ENCODE results near the gene ECHS1.

DNA sequence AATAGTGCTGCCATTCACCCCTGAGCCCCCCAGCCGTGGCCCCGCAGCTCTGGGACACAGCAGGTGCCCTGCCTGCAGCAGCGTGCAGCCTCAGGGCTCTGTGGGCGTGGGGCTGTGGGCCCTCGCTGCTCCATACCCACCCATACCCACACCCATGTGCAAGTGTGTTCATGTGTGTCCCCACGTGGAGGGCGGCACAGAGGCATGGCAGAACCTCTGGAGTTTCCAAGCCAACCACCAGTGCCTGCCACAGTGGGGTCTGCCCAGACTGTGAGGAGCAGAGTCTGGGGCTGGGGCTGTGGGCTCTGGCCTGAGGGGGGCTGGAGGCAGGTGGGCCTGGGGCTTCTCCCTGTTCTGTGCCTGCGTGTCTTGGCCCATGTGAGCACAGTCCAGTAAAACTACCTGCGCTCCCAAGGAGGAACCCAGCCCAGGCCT, 23.6 kb downstream of the ECHS1 start:
- TF ChIP-seq, protein P1, sequence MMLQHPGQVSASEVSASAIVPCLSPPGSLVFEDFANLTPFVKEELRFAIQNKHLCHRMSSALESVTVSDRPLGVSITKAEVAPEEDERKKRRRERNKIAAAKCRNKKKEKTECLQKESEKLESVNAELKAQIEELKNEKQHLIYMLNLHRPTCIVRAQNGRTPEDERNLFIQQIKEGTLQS (IDR thresholded peaks at IDR 0.05; ENCODE audit: insufficient read depth, low read depth, low read length) = no peak
- TF ChIP-seq, protein P2, sequence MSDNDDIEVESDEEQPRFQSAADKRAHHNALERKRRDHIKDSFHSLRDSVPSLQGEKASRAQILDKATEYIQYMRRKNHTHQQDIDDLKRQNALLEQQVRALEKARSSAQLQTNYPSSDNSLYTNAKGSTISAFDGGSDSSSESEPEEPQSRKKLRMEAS (IDR thresholded peaks at IDR 0.05) = no peak
- TF ChIP-seq, protein P3, sequence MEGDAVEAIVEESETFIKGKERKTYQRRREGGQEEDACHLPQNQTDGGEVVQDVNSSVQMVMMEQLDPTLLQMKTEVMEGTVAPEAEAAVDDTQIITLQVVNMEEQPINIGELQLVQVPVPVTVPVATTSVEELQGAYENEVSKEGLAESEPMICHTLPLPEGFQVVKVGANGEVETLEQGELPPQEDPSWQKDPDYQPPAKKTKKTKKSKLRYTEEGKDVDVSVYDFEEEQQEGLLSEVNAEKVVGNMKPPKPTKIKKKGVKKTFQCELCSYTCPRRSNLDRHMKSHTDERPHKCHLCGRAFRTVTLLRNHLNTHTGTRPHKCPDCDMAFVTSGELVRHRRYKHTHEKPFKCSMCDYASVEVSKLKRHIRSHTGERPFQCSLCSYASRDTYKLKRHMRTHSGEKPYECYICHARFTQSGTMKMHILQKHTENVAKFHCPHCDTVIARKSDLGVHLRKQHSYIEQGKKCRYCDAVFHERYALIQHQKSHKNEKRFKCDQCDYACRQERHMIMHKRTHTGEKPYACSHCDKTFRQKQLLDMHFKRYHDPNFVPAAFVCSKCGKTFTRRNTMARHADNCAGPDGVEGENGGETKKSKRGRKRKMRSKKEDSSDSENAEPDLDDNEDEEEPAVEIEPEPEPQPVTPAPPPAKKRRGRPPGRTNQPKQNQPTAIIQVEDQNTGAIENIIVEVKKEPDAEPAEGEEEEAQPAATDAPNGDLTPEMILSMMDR (IDR thresholded peaks at IDR 0.05; ENCODE audit: control extremely low read depth in 1 of 3, insufficient read depth in 1 of 3, low read depth in 1 of 3, low read length in 3 of 3) = no peak
- TF ChIP-seq RAD21 (IDR thresholded peaks at IDR 0.05 in 1 of 2, conservative IDR thresholded peaks at IDR 0.05 in 1 of 2; ENCODE audit: low read depth in 2 of 2, low read length in 2 of 2) (no peak), ZNF274 (IDR thresholded peaks at IDR 0.05; ENCODE audit: borderline replicate concordance, extremely low read depth, low read length) (no peak), SIX5 (IDR thresholded peaks at IDR 0.05; ENCODE audit: low read depth, low read length) (no peak), EP300 (IDR thresholded peaks at IDR 0.05; ENCODE audit: borderline replicate concordance in 1 of 2, low read depth in 2 of 2, low read length in 2 of 2) (no peak), JUN (IDR thresholded peaks at IDR 0.05; ENCODE audit: low read depth, low read length) (no peak)
